Mucosa of stomach (tissue), 1 donor: ENCODE data around the gene IGFN1.

ENCODE experiments used
- H3K27me3 ChIP-seq: one replicate; pipeline ENCODE4 v1.7.0; 2013; ENCODE audit warnings: mild to moderate bottlenecking, low read length; ENCODE audit not compliant: control insufficient read depth, insufficient read depth
- H3K36me3 ChIP-seq: one replicate; pipeline ENCODE4 v1.7.0; 2013; ENCODE audit warnings: low read length; ENCODE audit not compliant: control insufficient read depth, insufficient read depth
- H3K4me1 ChIP-seq: one replicate; pipeline ENCODE4 v1.7.0; 2013; ENCODE audit warnings: mild to moderate bottlenecking, low read length; ENCODE audit not compliant: control insufficient read depth, insufficient read depth
- H3K4me3 ChIP-seq: one replicate; pipeline ENCODE4 v1.7.0; 2013; ENCODE audit warnings: low read length
- H3K9ac ChIP-seq: one replicate; pipeline ENCODE4 v1.7.0; 2013; ENCODE audit warnings: mild to moderate bottlenecking, low read length, moderate library complexity
- H3K9me3 ChIP-seq: one replicate; pipeline ENCODE4 v1.7.0; 2013; ENCODE audit warnings: mild to moderate bottlenecking, low read length, moderate library complexity; ENCODE audit not compliant: control insufficient read depth
- donor health status: Pancreatic carcinoma.

Gene IGFN1

GRCh38 chr1:201190624-201191051, at the start of gene IGFN1:
IGFN1 (plus strand) TSS chr1:201190824; CDS start chr1:201193294, 2,470 bp downstream.
- Histone ChIP-seq H3K27me3 (peaks cover 24% of the 10 kb centered on the region), H3K9me3 (no peaks in the 10 kb centered on the region), H3K9ac (no peak within 1 kb of the TSS), H3K4me3 (no peak within 1 kb of the TSS), H3K36me3 (no peaks in the 10 kb centered on the region), H3K4me1 (no peaks in the 10 kb centered on the region)

GRCh38 chr1:201140941-201141260, 49.7 kb upstream of the IGFN1 start:
- Histone ChIP-seq H3K9ac (no peak overlapping the region), H3K36me3 (no peaks in the 10 kb centered on the region), H3K9me3 (no peaks in the 10 kb centered on the region), H3K4me1 (peaks cover 24% of the 10 kb centered on the region), H3K4me3 (no peak overlapping the region), H3K27me3 (no peaks in the 10 kb centered on the region)

- Histone ChIP-seq H3K36me3 (no peaks in the 10 kb centered on the region), H3K9ac (no peak overlapping the region)
These were observed 49.2 kb upstream of the IGFN1 start for GRCh38 chr1:201141418-201141817.

GRCh38 chr1:201142011-201142848, 48.4 kb upstream of the IGFN1 start:
- H3K9ac ChIP-seq, result no peak overlapping the region

More at GRCh38 chr1:201141418-201141817, 49.2 kb upstream of the IGFN1 start:
- H3K27me3 ChIP-seq, result no peaks in the 10 kb centered on the region
- peaks cover 22% of the 10 kb centered on the region for H3K4me1 ChIP-seq
- H3K9me3 ChIP-seq, result no peaks in the 10 kb centered on the region
- no peak overlapping the region for H3K4me3 ChIP-seq

GRCh38 chr1:201142849-201143725, 47.5 kb upstream of the IGFN1 start:
- Histone ChIP-seq H3K9me3 (no peaks in the 10 kb centered on the region), H3K36me3 (no peaks in the 10 kb centered on the region), H3K27me3 (no peaks in the 10 kb centered on the region), H3K4me1 (peaks cover 7% of the 10 kb centered on the region), H3K9ac (no peak overlapping the region), H3K4me3 (no peak overlapping the region)

More at GRCh38 chr1:201142011-201142848, 48.4 kb upstream of the IGFN1 start:
- peaks cover 14% of the 10 kb centered on the region for H3K4me1 ChIP-seq
- no peaks in the 10 kb centered on the region for H3K9me3 ChIP-seq
- H3K27me3 ChIP-seq, result no peaks in the 10 kb centered on the region
- no peak overlapping the region for H3K4me3 ChIP-seq
- H3K36me3 ChIP-seq, result no peaks in the 10 kb centered on the region

- no peak overlapping the region for H3K4me3 ChIP-seq
- H3K9ac ChIP-seq, result no peak overlapping the region
- no peaks in the 10 kb centered on the region for H3K9me3 ChIP-seq
- no peaks in the 10 kb centered on the region for H3K27me3 ChIP-seq
- H3K36me3 ChIP-seq, result no peaks in the 10 kb centered on the region
- no peaks in the 10 kb centered on the region for H3K4me1 ChIP-seq
These were observed 46.6 kb upstream of the IGFN1 start for GRCh38 chr1:201143726-201144635.

GRCh38 chr1:201144701-201145100, 45.9 kb upstream of the IGFN1 start:
- Histone ChIP-seq H3K4me1 (no peaks in the 10 kb centered on the region), H3K36me3 (no peaks in the 10 kb centered on the region), H3K27me3 (no peaks in the 10 kb centered on the region), H3K9ac (no peak overlapping the region), H3K9me3 (no peaks in the 10 kb centered on the region), H3K4me3 (no peak overlapping the region)

GRCh38 chr1:201145132-201145531, 45.5 kb upstream of the IGFN1 start:
- no peaks in the 10 kb centered on the region for H3K27me3 ChIP-seq
- no peak overlapping the region for H3K4me3 ChIP-seq
- H3K9ac ChIP-seq, result no peak overlapping the region
- no peaks in the 10 kb centered on the region for H3K36me3 ChIP-seq
- no peaks in the 10 kb centered on the region for H3K9me3 ChIP-seq
- peaks cover 4% of the 10 kb centered on the region for H3K4me1 ChIP-seq

- H3K36me3 ChIP-seq, result no peaks in the 10 kb centered on the region
- no peaks in the 10 kb centered on the region for H3K9me3 ChIP-seq
- no peaks in the 10 kb centered on the region for H3K27me3 ChIP-seq
- H3K4me3 ChIP-seq, result no peak overlapping the region
- H3K4me1 ChIP-seq, result peaks cover 11% of the 10 kb centered on the region
- no peak overlapping the region for H3K9ac ChIP-seq
These were observed 44.8 kb upstream of the IGFN1 start for GRCh38 chr1:201145816-201146215.

- H3K9me3 ChIP-seq, result no peaks in the 10 kb centered on the region
- no peaks in the 10 kb centered on the region for H3K27me3 ChIP-seq
- H3K9ac ChIP-seq, result no peak overlapping the region
- no peaks in the 10 kb centered on the region for H3K36me3 ChIP-seq
- H3K4me1 ChIP-seq, result peaks cover 12% of the 10 kb centered on the region
- no peak overlapping the region for H3K4me3 ChIP-seq
These were observed 43.8 kb upstream of the IGFN1 start for GRCh38 chr1:201146626-201147390.

- Histone ChIP-seq H3K36me3 (no peaks in the 10 kb centered on the region), H3K27me3 (no peaks in the 10 kb centered on the region), H3K4me3 (no peak overlapping the region), H3K4me1 (peaks cover 12% of the 10 kb centered on the region), H3K9me3 (no peaks in the 10 kb centered on the region), H3K9ac (no peak overlapping the region)
These were observed 43.1 kb upstream of the IGFN1 start for GRCh38 chr1:201147396-201148015.
